Measurements from ENCODE around the gene RITA1.

The RITA1 gene

DNA sequence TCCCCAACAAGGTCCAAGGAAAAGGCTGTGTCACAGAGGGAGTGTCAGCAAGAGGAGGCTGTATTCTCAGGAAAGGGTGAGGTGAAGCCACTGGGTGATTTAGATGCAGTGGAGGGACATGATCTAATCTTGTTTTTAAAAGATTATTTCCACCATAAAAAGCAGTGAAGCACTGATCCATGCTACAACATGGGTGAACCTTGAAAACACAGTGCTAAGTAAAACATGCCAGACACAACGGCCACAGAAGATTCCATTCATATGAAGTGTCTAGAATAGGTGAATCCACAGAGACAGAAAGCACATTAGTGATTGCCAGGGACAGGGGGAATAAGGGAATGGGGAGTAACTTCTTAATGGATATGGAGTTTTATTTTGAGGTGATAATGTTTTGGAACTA lies 12.8 kb downstream of the RITA1 start:
- H3K9me3 ChIP-seq (ENCODE audit: low read length) = no peaks in the 10 kb centered on the region
- H4K20me1 ChIP-seq (ENCODE audit: insufficient read depth, low read length) = no peaks in the 10 kb centered on the region
- peak overlapping the region; percentile 6; the same call in 1 of the 2 replicates for H3K9ac ChIP-seq (ENCODE audit: low read length)
- no peak overlapping the region for H3K4me3 ChIP-seq (ENCODE audit: low read depth, low read length, poor library complexity, severe bottlenecking)
- no peak overlapping the region for H2AFZ ChIP-seq (ENCODE audit: low read length)
- no peaks in the 10 kb centered on the region for H3K9me2 ChIP-seq (ENCODE audit: low read depth, low read length)
- peak overlapping the region; percentile 94 for H3K27ac ChIP-seq (ENCODE audit: low read depth, low read length, poor library complexity, severe bottlenecking)
- TF ChIP-seq, protein P1, sequence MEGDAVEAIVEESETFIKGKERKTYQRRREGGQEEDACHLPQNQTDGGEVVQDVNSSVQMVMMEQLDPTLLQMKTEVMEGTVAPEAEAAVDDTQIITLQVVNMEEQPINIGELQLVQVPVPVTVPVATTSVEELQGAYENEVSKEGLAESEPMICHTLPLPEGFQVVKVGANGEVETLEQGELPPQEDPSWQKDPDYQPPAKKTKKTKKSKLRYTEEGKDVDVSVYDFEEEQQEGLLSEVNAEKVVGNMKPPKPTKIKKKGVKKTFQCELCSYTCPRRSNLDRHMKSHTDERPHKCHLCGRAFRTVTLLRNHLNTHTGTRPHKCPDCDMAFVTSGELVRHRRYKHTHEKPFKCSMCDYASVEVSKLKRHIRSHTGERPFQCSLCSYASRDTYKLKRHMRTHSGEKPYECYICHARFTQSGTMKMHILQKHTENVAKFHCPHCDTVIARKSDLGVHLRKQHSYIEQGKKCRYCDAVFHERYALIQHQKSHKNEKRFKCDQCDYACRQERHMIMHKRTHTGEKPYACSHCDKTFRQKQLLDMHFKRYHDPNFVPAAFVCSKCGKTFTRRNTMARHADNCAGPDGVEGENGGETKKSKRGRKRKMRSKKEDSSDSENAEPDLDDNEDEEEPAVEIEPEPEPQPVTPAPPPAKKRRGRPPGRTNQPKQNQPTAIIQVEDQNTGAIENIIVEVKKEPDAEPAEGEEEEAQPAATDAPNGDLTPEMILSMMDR (IDR thresholded peaks at IDR 0.05; ENCODE audit: low read length) = no peak
- no peak for TF ChIP-seq EZH2 (IDR thresholded peaks at IDR 0.05; ENCODE audit: borderline replicate concordance, low read length)
- H3K4me1 ChIP-seq (ENCODE audit: insufficient read depth, low read length, severe bottlenecking) = peaks cover 70% of the 10 kb centered on the region
- no peaks in the 10 kb centered on the region for H3K27me3 ChIP-seq (ENCODE audit: insufficient read depth, low read length)
- peaks cover 16% of the 10 kb centered on the region; the same call in 1 of the 2 replicates for H3K36me3 ChIP-seq (ENCODE audit: insufficient read depth, low read length)
- H3K4me2 ChIP-seq (ENCODE audit: low read length) = no peak overlapping the region; the same call in 1 of the 2 replicates
- H3F3A ChIP-seq (ENCODE audit: insufficient read depth, low read length) = 0 out of 2 replicates have a peak, but pooled peaks cover 10% of the 10 kb centered on the region
- no peaks in the 10 kb centered on the region for H3K79me2 ChIP-seq (ENCODE audit: insufficient read depth, low read length)

DNA sequence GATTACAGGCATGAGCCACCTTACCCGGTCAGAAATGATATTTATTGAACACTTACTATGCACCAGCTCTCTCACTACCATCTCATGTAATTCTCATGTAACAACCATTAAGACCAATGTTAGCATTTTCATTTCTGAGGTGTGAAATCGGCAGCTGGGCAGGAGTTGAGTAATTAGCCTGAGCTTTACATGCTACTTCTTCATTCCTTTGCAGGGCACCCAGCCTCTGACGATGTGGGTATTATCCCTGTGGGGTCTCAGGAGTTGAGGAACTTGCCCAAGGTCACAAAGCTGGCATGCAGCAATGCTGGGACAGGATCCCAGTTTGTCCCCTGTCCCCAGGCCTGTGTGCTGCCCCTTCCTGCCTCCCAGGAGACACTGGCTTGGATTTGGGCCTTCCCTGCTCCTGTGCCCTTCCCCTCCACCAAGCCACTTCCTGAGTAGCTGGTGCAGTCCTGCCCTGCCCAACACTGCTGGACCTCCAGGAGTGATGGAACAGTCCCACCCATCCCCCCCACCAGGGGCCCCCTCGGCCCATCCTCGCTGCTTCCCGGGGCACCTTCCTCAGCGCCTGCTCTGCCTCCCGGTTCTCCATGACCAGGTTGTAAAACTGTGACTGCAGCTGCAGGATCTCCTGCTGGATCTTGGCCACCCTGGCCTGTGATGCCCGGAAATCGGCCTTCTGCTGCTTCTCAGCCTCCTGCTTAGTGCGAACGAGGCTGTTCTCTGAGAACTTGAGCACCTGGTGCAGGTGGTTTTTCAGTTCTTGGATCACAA lies 14.7 kb downstream of the RITA1 start:
- H3F3A ChIP-seq (ENCODE audit: insufficient read depth, low read length) = 0 out of 2 replicates have a peak, but pooled peaks cover 10% of the 10 kb centered on the region
- H3K27ac ChIP-seq (ENCODE audit: low read depth, low read length, poor library complexity, severe bottlenecking) = peak overlapping the region; percentile 94
- H3K9me2 ChIP-seq (ENCODE audit: low read depth, low read length) = no peaks in the 10 kb centered on the region
- no peak for TF ChIP-seq EZH2 (IDR thresholded peaks at IDR 0.05; ENCODE audit: borderline replicate concordance, low read length)
- TF ChIP-seq, protein P1 (IDR thresholded peaks at IDR 0.05; ENCODE audit: low read length) = no peak
- no peak overlapping the region for H2AFZ ChIP-seq (ENCODE audit: low read length)
- peaks cover 69% of the 10 kb centered on the region for H3K4me1 ChIP-seq (ENCODE audit: insufficient read depth, low read length, severe bottlenecking)
- H3K9me3 ChIP-seq (ENCODE audit: low read length) = no peaks in the 10 kb centered on the region
- H3K9ac ChIP-seq (ENCODE audit: low read length) = no peak overlapping the region
- H3K36me3 ChIP-seq (ENCODE audit: insufficient read depth, low read length) = peaks cover 16% of the 10 kb centered on the region; the same call in 1 of the 2 replicates
- no peak overlapping the region for H3K4me2 ChIP-seq (ENCODE audit: low read length)
- H3K79me2 ChIP-seq (ENCODE audit: insufficient read depth, low read length) = no peaks in the 10 kb centered on the region
- H3K4me3 ChIP-seq (ENCODE audit: low read depth, low read length, poor library complexity, severe bottlenecking) = no peak overlapping the region
- H3K27me3 ChIP-seq (ENCODE audit: insufficient read depth, low read length) = no peaks in the 10 kb centered on the region
- H4K20me1 ChIP-seq (ENCODE audit: insufficient read depth, low read length) = no peaks in the 10 kb centered on the region

DNA sequence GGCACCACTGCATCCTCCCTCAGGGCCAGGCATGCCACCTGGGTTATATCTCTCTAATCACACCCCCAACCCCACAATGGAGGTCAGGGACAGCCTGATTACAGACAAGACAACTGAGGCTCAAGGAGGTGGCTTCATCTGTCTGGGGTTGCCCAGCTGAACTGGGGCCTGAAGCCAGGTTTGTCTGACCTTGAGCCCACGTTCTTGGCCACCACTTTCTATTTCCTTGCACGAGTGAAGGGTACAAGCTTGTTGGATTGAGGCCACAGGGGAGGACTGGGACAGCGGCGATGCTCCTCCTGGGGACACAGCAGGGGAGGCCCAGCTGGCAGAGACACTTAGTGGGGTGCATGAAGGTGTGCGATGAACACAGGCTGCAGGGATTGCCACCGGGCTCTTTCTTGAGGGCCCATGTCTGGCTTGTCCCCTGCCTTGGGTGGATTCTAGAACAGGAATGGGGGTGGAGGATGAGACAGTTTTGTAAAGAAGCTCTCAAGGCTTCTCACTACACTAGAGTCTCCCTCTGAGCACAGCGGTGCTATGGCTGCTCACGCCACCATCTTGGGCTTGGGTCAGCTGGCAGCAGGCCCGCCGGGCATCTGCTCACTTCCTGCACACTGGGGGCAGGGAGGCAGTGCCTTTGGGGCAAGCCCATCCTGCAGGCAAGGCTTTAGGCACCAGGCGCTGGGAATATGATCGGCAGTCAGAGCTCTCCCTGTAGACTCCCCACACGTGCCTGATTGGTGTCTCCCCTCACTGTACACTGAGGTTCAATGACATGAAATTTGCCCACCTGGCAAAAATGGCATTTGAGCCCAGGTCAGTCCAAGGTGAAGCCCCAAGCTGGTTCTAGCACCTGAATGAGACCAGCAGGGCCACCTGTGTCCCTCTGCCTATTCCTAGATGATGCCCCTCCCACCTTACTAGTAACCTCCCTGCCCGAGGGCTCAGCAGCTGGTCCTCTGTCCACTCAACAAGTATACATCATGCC lies 16.0 kb downstream of the RITA1 start:
- Histone ChIP-seq H3K9ac (ENCODE audit: low read length) (no peak overlapping the region; the same call in 1 of the 2 replicates), H3K9me2 (ENCODE audit: low read depth, low read length) (no peaks in the 10 kb centered on the region), H3K27ac (ENCODE audit: low read depth, low read length, poor library complexity, severe bottlenecking) (peak overlapping the region; percentile 94), H3K4me3 (ENCODE audit: low read depth, low read length, poor library complexity, severe bottlenecking) (no peak overlapping the region), H3K4me1 (ENCODE audit: insufficient read depth, low read length, severe bottlenecking) (peaks cover 66% of the 10 kb centered on the region), H3K27me3 (ENCODE audit: insufficient read depth, low read length) (no peaks in the 10 kb centered on the region), H3F3A (ENCODE audit: insufficient read depth, low read length) (0 out of 2 replicates have a peak, but pooled peaks cover 6% of the 10 kb centered on the region), H3K79me2 (ENCODE audit: insufficient read depth, low read length) (no peaks in the 10 kb centered on the region), H3K36me3 (ENCODE audit: insufficient read depth, low read length) (peaks cover 15% of the 10 kb centered on the region), H4K20me1 (ENCODE audit: insufficient read depth, low read length) (no peaks in the 10 kb centered on the region), H3K4me2 (ENCODE audit: low read length) (no peak overlapping the region), H2AFZ (ENCODE audit: low read length) (no peak overlapping the region), H3K9me3 (ENCODE audit: low read length) (no peaks in the 10 kb centered on the region)
- TF ChIP-seq, protein P1 (IDR thresholded peaks at IDR 0.05; ENCODE audit: low read length) = no peak
- TF ChIP-seq EZH2 (IDR thresholded peaks at IDR 0.05; ENCODE audit: borderline replicate concordance, low read length) = no peak

Measured in OCI-LY1 (cell line).